NB4 (cell line): Measurements from ENCODE around the gene TRANK1.

Source experiments
- MAX ChIP-seq: IDR thresholded peaks from 2 replicates; pipeline ENCODE4 v1.6.1; 2011; ENCODE audit warnings: low read depth, low read length
- MYC ChIP-seq: IDR thresholded peaks from 2 replicates; pipeline ENCODE4 v1.6.1; 2011; ENCODE audit warnings: low read depth, low read length
- POLR2A ChIP-seq: IDR thresholded peaks from 2 replicates; pipeline ENCODE4 v1.6.1; 2011; ENCODE audit warnings: mild to moderate bottlenecking; ENCODE audit not compliant: insufficient read length; ENCODE audit errors: extremely low read depth
- TF ChIP-seq, protein P1 (sequence below): IDR thresholded peaks from one replicate; pipeline ENCODE4 v1.5.1; 2012; ENCODE audit warnings: low read depth, low read length

DNA sequence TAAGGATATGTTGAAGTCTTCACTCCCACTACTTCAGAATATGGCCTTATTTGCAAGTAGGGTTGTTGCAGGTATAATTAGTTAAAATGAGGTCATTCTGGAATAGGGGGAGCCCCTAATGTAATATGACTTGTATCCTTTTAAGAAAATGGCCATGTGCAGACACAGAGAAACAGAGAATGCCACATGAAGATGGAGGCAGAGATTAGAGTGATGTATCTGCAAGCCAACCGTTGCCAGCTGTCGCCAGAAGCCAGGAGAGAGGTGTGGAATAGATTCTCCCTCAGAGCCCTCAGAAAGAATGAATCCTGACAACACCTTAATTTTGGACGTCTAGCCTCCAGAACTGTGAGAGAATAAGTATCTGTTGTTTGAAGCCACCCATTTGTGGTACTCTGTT lies 11.3 kb upstream of the TRANK1 start:
- TF ChIP-seq, protein P1, sequence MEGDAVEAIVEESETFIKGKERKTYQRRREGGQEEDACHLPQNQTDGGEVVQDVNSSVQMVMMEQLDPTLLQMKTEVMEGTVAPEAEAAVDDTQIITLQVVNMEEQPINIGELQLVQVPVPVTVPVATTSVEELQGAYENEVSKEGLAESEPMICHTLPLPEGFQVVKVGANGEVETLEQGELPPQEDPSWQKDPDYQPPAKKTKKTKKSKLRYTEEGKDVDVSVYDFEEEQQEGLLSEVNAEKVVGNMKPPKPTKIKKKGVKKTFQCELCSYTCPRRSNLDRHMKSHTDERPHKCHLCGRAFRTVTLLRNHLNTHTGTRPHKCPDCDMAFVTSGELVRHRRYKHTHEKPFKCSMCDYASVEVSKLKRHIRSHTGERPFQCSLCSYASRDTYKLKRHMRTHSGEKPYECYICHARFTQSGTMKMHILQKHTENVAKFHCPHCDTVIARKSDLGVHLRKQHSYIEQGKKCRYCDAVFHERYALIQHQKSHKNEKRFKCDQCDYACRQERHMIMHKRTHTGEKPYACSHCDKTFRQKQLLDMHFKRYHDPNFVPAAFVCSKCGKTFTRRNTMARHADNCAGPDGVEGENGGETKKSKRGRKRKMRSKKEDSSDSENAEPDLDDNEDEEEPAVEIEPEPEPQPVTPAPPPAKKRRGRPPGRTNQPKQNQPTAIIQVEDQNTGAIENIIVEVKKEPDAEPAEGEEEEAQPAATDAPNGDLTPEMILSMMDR, result no peak
- TF ChIP-seq MAX (no peak), POLR2A (no peak), MYC (no peak)
